Stimulated activated naive CD8-positive, alpha-beta T cell treated with anti-CD3 and anti-CD28 coated beads, Interleukin-15, amount 100 ng/mL, for 72 hours (primary cell): ENCODE results near the gene MMRN2.

ENCODE experiments used
- ATAC-seq: fragments of 150-1000 bp; cut with Tn5 transposase; 2 replicates; pipeline ENCODE4 v1.10.0; 2021; ENCODE audit warnings: mild to moderate bottlenecking, moderate library complexity
- DNase-seq, 2 donors: peaks; one replicate each; pipeline ENCODE4 v3.0.0; 2021 to 2022
- H3K27ac Mint-ChIP-seq, 2 donors: one replicate each; pipeline ENCODE4 v1.8.0; 2022; ENCODE audit warnings: mild to moderate bottlenecking in 2 of 2, mixed read lengths in 2 of 2, moderate library complexity in 2 of 2
- H3K27me3 Mint-ChIP-seq: one replicate; pipeline ENCODE4 v1.8.0; 2022; ENCODE audit warnings: mixed read lengths
- H3K4me1 Mint-ChIP-seq: one replicate; pipeline ENCODE4 v1.8.0; 2022; ENCODE audit warnings: mild to moderate bottlenecking, mixed read lengths
- H3K4me3 Mint-ChIP-seq, 2 donors: one replicate each; pipeline ENCODE4 v1.8.0; 2022; ENCODE audit warnings: mild to moderate bottlenecking in 2 of 2, mixed read lengths in 2 of 2, moderate library complexity in 1 of 2
- H3K9me3 Mint-ChIP-seq, 2 donors: one replicate each; pipeline ENCODE4 v1.8.0; 2022; ENCODE audit warnings: mixed read lengths in 2 of 2

MMRN2 gene

GRCh38 chr10:86972613-86973380 is 15.4 kb upstream of the MMRN2 start:
- no peak overlapping the region for H3K27ac Mint-ChIP-seq
- H3K4me3 Mint-ChIP-seq: peak overlapping the region; percentile 2 to 4
- H3K4me1 Mint-ChIP-seq: peaks cover 44% of the 10 kb centered on the region
- peaks cover 20% of the 10 kb centered on the region for H3K27me3 Mint-ChIP-seq
- no peaks in the 10 kb centered on the region for H3K9me3 Mint-ChIP-seq
- ATAC-seq (no peak), DNase-seq (no peak)

- Mint-ChIP-seq H3K27ac (peak overlapping the region; percentile 83 to 98), H3K4me1 (peaks cover 58% of the 10 kb centered on the region), H3K27me3 (peaks cover 20% of the 10 kb centered on the region), H3K9me3 (no peaks in the 10 kb centered on the region), H3K4me3 (peak overlapping the region; percentile 80 to 92)
- ATAC-seq (peak; percentile 75), DNase-seq (peak; percentile 73 to 83)
These were observed 14.0 kb upstream of the MMRN2 start for GRCh38 chr10:86971232-86971991.

GRCh38 chr10:86970982-86971231 is 13.5 kb upstream of the MMRN2 start:
- ATAC-seq (peak; percentile 11), DNase-seq (no peak)
- no peaks in the 10 kb centered on the region for H3K9me3 Mint-ChIP-seq
- peaks cover 63% of the 10 kb centered on the region for H3K4me1 Mint-ChIP-seq
- peaks cover 20% of the 10 kb centered on the region for H3K27me3 Mint-ChIP-seq
- peak overlapping the region; percentile 61 to 83 for H3K4me3 Mint-ChIP-seq
- H3K27ac Mint-ChIP-seq: peak overlapping the region in 1 of 2 donors; percentile 91

DNA sequence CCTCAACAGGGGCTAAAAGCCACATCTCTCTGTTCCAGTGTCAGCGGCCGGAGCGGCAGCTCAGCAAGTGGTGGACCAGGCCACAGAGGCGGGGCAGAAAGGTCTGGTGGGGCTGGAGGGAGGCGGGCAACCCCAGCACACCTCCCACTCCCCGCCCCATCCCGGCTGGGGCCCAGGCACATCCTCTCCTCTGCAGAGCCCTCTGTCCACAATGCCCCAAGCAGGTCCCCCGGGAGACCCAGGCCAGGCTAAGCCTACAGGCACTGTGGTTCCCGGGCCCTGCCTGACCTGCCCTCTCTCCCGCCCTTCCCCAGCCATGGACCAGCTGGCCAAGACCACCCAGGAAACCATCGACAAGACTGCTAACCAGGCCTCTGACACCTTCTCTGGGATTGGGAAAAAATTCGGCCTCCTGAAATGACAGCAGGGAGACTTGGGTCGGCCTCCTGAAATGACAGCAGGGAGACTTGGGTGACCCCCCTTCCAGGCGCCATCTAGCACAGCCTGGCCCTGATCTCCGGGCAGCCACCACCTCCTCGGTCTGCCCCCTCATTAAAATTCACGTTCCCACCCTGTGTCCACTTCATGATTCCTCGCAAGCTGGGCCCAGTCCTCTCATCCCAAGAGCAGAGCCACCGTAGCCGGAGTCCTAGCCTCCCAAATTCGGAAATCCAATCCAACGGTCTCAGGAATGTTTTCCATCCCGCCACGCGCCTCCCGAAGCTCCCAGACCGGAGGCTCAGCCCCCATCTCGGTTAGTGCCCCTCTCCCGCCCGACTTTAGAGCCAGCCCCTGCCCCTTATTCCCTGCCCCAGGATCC is 13.0 kb upstream of the MMRN2 start:
- no peak for DNase-seq
- H3K27ac Mint-ChIP-seq: peak overlapping the region in 1 of 2 donors; percentile 91

DNA sequence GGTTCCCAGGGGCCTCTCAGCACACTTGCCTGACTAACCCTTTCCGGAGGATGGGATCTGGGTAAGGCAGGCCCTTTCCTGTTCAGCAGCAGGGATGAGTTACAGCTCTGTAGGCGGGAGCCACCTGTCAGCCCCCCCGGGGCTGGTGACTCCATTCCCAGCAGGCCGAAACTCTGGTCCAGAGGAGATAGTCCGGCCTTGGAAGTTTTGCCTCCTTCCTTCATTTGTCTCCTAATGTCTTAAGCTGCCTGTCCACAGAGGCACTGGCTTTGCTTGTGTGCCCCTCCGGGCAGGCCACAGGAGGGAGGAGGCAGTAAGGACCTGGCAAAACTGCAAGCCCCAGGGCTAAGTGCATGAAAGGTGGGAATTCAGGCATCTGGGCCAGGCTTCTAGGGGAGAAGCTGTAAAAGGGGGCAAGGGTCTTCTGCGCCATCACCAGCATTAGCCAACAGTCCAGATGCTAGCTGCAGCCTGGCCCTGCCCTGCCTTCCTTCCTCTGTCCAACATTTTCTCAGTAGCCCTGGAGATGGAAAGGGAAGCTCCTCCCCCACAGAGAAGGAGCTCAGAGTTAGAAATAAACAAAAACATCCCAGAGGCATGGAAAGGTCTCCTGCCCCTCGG is 12.1 kb upstream of the MMRN2 start:
- Mint-ChIP-seq H3K27ac (no peak overlapping the region), H3K4me3 (peak overlapping the region in 1 of 2 donors; percentile 62), H3K9me3 (no peaks in the 10 kb centered on the region), H3K27me3 (peaks cover 20% of the 10 kb centered on the region), H3K4me1 (peaks cover 74% of the 10 kb centered on the region)
- ATAC-seq: no peak
- DNase-seq: no peak

More for the DNA sequence above, 13.0 kb upstream of the MMRN2 start:
- Mint-ChIP-seq H3K9me3 (no peaks in the 10 kb centered on the region), H3K27me3 (peaks cover 20% of the 10 kb centered on the region), H3K4me1 (peaks cover 69% of the 10 kb centered on the region), H3K4me3 (peak overlapping the region; percentile 61 to 83)
- ATAC-seq: no peak

GRCh38 chr10:86968994-86969355 is 11.6 kb upstream of the MMRN2 start:
- DNase-seq (no peak), ATAC-seq (no peak)
- Mint-ChIP-seq H3K27me3 (peaks cover 20% of the 10 kb centered on the region), H3K9me3 (no peaks in the 10 kb centered on the region), H3K4me1 (peaks cover 74% of the 10 kb centered on the region), H3K27ac (no peak overlapping the region), H3K4me3 (peak overlapping the region in 1 of 2 donors; percentile 62)

- ATAC-seq: no peak
- Mint-ChIP-seq H3K4me1 (peaks cover 74% of the 10 kb centered on the region), H3K27me3 (peaks cover 20% of the 10 kb centered on the region), H3K4me3 (peak within 1 kb of the TSS in 1 of 2 donors; percentile 62), H3K27ac (no peak within 1 kb of the TSS), H3K9me3 (no peaks in the 10 kb centered on the region)
- DNase-seq: no peak
These were observed 11.0 kb upstream of the MMRN2 start, which contains the start of gene ADIRF for GRCh38 chr10:86968271-86968993. TSS of gene ADIRF (plus strand) at chr10:86968482. CDS start at chr10:86968545, 63 bp downstream.

GRCh38 chr10:86967481-86967941 is 10.1 kb upstream of the MMRN2 start:
- H3K4me1 Mint-ChIP-seq: peaks cover 69% of the 10 kb centered on the region
- ATAC-seq (no peak), DNase-seq (no peak)
- peaks cover 14% of the 10 kb centered on the region for H3K27me3 Mint-ChIP-seq
- no peak overlapping the region for H3K4me3 Mint-ChIP-seq
- no peak overlapping the region for H3K27ac Mint-ChIP-seq
- no peaks in the 10 kb centered on the region for H3K9me3 Mint-ChIP-seq

- Mint-ChIP-seq H3K27me3 (peaks cover 14% of the 10 kb centered on the region), H3K4me3 (peak overlapping the region; percentile 67 to 75), H3K27ac (peak overlapping the region; percentile 69 to 84), H3K9me3 (no peaks in the 10 kb centered on the region), H3K4me1 (peaks cover 61% of the 10 kb centered on the region)
- DNase-seq (peak in 1 of 2 donors; percentile 34), ATAC-seq (peak; percentile 38)
These were observed 8.7 kb upstream of the MMRN2 start for GRCh38 chr10:86965986-86966654.

GRCh38 chr10:86964847-86965190 is 7.4 kb upstream of the MMRN2 start:
- peak in 1 of 2 donors; percentile 7 for DNase-seq
- Mint-ChIP-seq H3K4me3 (no peak overlapping the region), H3K27ac (no peak overlapping the region), H3K27me3 (peaks cover 14% of the 10 kb centered on the region), H3K9me3 (no peaks in the 10 kb centered on the region), H3K4me1 (peaks cover 54% of the 10 kb centered on the region)
- ATAC-seq: no peak

- no peaks in the 10 kb centered on the region for H3K9me3 Mint-ChIP-seq
- H3K27me3 Mint-ChIP-seq: peaks cover 11% of the 10 kb centered on the region
- DNase-seq (peak in 1 of 2 donors; percentile 7), ATAC-seq (no peak)
- H3K27ac Mint-ChIP-seq: peak overlapping the region in 1 of 2 donors; percentile 57
- peaks cover 48% of the 10 kb centered on the region for H3K4me1 Mint-ChIP-seq
- no peak overlapping the region for H3K4me3 Mint-ChIP-seq
These were observed 6.8 kb upstream of the MMRN2 start for GRCh38 chr10:86964061-86964846.

DNA sequence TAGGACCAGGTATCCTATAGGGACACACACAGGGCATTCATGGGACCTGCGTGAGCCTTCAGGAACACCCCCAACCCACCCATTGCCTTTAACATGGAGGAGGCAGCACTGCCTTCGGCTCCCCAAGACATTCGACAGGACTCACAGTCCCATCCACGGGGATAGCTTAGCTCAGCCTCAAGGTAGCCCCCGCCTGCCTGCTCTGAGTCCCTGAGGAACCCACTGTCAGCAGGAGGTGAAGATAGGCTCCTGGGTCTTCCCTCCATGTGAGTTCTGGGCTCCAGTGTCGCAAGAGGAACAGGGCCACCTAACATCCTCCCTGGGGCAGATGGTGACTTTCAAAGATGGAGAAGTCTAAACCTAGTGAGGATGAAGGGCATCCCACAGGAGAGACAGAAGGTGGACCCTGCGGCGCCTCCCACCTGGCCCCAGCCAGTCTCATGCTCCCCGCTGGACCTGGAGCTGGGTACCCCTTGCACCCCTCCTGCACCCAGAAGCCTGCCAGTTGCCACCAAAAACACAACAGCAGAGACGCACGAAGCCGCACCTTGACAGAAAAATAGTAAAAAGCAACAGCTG is 6.0 kb upstream of the MMRN2 start:
- peak in 1 of 2 donors; percentile 6 for DNase-seq
- ATAC-seq: no peak
- H3K27ac Mint-ChIP-seq: no peak overlapping the region
- H3K27me3 Mint-ChIP-seq: peaks cover 3% of the 10 kb centered on the region
- H3K9me3 Mint-ChIP-seq: no peaks in the 10 kb centered on the region
- peaks cover 40% of the 10 kb centered on the region for H3K4me1 Mint-ChIP-seq
- H3K4me3 Mint-ChIP-seq: no peak overlapping the region

DNA sequence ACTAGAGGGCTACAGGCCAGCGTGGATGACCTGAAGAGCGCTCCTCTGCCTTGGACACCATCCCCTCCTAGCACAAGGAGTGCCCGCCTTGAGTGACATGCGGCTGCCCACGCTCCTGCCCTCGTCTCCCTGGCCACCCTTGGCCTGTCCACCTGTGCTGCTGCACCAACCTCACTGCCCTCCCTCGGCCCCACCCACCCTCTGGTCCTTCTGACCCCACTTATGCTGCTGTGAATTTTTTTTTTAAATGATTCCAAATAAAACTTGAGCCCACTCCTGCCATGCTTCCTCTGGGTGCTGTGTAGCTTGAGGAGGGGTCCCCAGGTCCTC is 5.5 kb upstream of the MMRN2 start:
- no peak overlapping the region for H3K27ac Mint-ChIP-seq
- H3K9me3 Mint-ChIP-seq: no peaks in the 10 kb centered on the region
- DNase-seq (no peak), ATAC-seq (no peak)
- no peaks in the 10 kb centered on the region for H3K27me3 Mint-ChIP-seq
- H3K4me3 Mint-ChIP-seq: no peak overlapping the region
- H3K4me1 Mint-ChIP-seq: peaks cover 36% of the 10 kb centered on the region
